A549 (cell line): ENCODE measurements around the gene VDAC2.

Experiments
- CEBPB ChIP-seq, 2 experiments: fragments of >200 bp in 1 of 2; sonication (Bioruptor Twin) in 1 of 2; formaldehyde crosslinking in 1 of 2; IDR thresholded peaks; 2 replicates each; pipeline ENCODE4 v1.6.1; 2012 to 2016
- CTCF ChIP-seq: fragments of >200 bp; sonication (Bioruptor Twin); formaldehyde crosslinking; IDR thresholded peaks from 3 replicates; pipeline ENCODE4 v1.5.1; 2016

GRCh38 chr10:75272896-75273295, 62.3 kb downstream of the VDAC2 start:
- TF ChIP-seq CTCF (no peak), CEBPB (IDR thresholded peaks at IDR 0.05) (no peak)
